Caki2 (cell line): Measurements from ENCODE around the gene JMJD1C. TPM values are rescaled to one million over a fixed set of nuclear protein-coding genes. Genes with fewer than 3 reads are reported as not detected.
A peak's percentile ranks its signal among the peaks of the same experiment; 100 is the strongest.
"Not testable (repeated sequence)": the region's sequence is repeated elsewhere in the genome, so short reads cannot be mapped to it uniquely, and the experiment has no call there.

Experiments
- DNase-seq: peaks from one replicate; pipeline ENCODE4 v3.0.0-alpha.2; 2015; ENCODE audit warnings: low read depth
- in situ Hi-C: cut with HindIII; loops from 2 replicates; pipeline ENCODE4 v1.10.0; 2016; ENCODE audit warnings: low sequenced_read_pairs, low pct_unique_long_range_greater_than_20kb, mixed read lengths
- total RNA-seq: library from RNA; depleted of rRNA; stranded (reverse); fragments of >200 nt; shearing (Covaris generic); gene quantifications from 2 replicates; pipeline ENCODE4 v1.2.3, GENCODE V29; 2014; ENCODE audit warnings: low replicate concordance

JMJD1C gene
- total RNA-seq, 1 experiment from 2014 or later: 31.0 TPM

DNA sequence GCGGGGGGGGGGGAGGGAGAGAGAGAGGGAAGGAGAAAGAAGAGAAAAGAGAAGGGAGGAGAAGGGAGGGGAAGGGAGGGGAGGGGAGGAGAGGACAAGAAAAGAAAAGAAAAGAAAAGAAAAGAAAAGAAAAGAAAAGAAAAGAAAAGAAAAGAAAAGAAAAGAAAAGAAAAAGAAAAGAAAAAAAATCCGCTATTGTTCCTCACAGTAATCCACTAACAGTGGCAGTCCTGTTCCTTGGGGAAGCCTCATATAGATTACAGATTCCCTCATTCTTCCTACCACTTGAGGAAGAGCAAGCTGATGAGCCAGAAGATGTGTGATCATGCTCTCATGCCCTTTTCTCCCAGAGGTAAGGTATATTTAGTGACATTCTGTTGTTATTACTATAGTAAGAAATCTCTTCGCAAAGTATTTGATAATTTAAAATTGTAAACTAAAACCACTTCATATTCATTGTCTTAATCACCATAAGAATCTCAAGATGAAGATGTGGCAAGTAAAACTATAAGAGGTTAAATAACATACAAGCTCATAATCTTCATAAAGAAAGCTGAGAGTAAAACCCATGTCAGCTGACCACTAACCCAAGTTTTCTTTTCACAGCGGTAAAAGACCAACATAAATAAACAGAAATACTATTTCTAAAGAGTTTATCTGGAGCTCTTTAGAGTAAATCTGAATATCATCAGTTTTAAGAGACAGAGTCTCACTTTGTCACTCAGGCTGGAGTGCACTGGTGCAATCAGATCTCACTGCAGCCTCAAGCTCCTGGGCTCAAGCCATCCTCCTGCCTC, 128.1 kb downstream of the JMJD1C start:
- in situ Hi-C loops: no loop called here
- DNase-seq: no peak

DNA sequence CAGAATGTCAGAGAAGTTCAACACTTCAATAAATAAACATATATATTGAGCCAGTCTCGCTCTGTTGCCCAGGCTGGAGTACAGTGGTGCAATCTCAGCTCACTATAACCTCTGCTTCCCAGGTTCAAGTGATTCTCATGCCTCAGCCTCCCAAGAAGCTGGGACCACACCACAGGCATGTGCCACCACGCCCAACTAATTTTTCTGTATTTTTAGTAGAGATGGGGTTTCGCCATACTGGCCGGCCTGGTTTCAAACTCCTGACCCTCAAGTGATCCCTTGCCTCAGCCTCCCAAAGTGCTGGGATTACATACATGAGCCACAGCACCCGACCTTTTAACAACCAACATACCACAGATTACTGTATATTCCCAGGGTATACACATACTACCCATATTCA, 134.2 kb downstream of the JMJD1C start:
- peak; percentile 10 for DNase-seq
- in situ Hi-C loops: no loop called here

DNA sequence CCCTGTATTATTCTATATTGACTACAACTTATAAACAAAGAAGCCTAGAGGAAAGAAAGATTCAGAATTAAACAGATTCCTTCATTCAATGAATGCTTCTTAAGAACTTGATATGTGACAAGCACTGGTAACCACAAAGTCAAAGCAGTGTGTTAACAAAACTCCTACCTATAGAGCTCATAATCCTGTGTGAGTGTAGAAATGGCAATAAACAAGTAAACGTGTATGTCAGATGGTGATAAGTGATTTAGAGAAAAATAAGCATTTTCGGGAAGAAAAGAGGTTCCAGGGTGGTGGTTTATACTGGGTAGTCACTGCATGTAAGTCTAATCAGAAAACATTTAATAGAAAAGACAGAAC, 141.3 kb downstream of the JMJD1C start:
- DNase-seq: no peak
- in situ Hi-C loops: no loop called here

DNA sequence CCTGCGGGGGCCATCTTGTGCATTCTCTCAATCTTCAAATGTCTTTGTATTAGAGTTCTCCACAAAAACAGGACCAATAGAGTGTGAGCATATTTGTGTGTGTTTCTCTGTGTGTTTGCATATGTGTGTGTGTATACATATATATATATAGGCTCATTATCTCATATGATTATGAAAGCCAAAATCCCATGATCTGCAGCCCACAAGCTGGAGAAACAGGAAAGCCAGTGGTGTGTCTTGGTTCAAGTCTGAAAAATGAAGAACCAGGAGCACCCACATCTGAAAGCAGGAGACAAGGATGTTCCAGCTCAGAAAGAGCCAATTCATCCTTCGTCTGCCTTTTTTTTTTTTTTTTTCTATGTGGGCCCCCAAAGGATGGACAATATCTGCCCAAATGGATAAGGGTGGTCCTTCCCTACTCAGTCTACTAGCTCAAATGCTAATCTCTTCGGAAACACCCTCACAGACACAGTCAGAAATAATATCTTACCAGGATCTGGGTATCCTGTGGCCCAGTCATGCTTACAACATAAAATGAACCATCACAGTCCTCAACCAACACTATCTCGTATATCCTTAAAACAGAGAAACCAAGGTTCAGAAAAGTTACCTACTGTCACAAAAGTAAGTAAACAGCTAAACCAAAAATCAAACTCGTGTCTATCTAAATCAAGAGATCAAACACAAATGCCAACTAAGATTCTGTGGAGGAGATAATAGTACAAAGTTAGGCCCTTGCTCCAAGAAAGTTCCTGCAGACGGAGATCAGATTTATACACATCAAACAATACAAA, 141.9 kb downstream of the JMJD1C start:
- in situ Hi-C loops: no loop called here
- no peak for DNase-seq

DNA sequence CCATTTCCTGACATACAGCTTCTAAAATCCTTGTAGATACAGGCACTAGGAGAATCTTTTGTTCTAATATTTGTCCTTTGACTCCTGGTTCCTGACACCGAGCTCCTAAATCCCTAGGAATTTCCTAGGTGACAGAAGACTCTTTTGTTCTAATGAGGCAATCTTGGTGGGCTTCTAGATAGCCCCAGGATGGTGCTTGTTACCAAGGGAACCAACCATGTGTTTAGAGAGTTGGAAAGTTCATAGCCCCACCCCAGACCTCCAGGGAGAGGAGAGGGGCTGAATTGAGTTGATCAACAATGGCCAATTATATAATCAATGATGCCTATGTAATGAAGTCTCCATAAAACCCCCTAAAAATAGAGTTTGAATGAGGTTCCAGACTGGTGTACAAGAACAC, 145.1 kb downstream of the JMJD1C start:
- DNase-seq: no peak
- in situ Hi-C loops: no loop called here

DNA sequence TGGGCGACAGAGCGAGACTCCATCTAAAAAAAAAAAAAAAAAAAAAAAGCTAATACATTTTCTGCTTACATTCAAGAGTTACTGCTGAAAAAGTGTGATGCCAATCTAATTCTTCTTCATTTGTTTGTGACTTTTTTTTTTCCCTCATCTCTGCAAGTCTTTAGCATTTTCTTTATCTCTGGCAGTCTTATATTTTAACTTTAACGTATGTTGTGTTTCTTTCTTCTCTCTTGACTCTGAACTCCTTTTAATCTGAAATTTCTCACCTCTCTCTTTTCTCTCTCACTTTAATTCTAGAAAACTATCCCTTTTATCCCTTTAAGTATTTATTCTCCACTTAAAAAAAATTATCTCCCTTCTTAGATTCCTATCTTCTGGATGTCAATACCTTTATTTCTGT, 146.5 kb downstream of the JMJD1C start:
- in situ Hi-C loops: no loop called here

DNA sequence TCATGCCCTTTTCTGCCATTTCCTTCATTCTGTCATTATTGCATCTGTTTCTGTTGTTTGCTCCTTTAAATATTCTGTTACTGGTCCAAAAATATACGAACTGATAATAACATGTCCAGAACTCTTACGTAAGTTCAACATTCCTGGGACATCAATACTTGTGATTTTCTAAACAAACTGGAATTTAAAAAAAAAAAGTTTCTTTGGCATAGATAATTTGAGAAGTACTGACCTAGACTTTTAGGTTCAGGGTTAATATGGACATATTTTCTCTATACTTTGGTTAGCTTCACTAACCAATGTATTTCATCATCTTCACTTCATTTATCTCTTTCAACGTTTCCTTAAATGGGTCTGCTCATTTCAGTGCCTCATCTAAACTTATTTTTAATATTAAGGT, 147.3 kb downstream of the JMJD1C start:
- no peak for DNase-seq
- in situ Hi-C loops: no loop called here

More for the DNA sequence above, 146.5 kb downstream of the JMJD1C start:
- DNase-seq: no peak

DNA sequence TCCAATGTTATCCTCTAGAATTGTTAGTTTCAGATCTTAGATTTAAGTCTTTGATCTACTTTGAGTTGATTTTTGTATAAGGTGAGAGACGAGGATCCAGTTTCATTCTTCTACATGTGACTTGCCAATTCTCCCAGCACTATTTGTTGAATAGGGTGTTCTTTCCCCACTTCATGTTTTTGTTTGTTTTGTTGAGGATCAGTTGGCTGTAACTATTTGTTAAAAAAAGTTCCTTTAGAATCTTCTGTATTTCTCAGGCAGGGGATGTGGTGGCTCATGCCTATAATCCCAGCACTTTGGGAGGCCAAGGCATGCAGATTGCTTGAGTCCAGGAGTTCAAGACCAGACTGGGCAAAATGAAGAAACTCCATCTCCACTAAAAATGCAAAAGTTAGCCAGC, 151.8 kb downstream of the JMJD1C start:
- in situ Hi-C loops: no loop called here
- no peak for DNase-seq

DNA sequence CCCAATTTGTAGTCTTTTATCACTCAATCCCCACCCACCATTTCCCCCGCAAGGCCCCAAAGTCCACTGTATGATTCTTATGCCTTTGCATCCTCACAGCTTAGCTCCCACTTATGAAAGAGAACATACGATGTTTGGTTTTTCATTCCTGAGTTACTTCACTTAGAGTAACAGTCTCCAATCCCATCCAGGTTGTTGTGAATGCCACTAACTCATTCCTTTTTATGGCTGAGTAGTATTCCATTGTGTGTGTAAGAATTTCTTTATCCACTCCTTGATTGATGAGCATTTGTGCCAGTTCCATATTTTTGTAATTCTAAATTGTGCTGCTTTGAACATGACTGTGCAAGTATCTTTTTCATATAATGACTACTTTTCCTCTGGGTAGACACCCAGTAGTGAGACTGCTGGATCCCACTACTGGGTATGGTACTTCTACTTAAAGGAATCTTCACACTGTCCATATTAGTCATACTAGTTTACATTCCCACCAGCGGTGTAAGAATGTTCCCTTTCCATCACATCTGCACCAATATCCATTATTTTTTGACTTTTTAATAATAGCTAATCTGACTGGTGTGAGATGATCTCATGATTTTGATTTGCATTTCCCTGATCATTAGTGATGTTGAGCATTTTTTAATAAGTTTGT, 152.6 kb downstream of the JMJD1C start:
- no peak for DNase-seq
- in situ Hi-C loops: no loop called here

DNA sequence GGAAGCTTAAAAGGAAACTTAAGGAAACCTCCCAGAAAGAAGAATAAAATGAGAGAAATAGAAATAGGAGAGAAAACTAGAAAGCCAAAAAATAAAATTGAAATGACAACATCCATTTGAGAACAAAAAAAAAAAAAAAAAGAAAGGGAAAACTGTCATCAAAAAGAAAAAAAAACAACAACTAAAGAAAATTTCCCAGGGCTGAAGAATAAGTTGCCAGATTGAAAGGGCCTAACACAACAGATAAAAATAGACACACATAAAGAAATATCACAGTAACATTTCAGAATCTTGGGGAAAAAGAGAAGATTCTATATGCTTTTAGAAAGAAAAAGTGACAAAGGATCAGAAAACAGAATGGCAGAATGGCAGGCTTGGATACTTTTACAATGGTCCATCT, 157.1 kb downstream of the JMJD1C start:
- in situ Hi-C loops: no loop called here
- no peak for DNase-seq

DNA sequence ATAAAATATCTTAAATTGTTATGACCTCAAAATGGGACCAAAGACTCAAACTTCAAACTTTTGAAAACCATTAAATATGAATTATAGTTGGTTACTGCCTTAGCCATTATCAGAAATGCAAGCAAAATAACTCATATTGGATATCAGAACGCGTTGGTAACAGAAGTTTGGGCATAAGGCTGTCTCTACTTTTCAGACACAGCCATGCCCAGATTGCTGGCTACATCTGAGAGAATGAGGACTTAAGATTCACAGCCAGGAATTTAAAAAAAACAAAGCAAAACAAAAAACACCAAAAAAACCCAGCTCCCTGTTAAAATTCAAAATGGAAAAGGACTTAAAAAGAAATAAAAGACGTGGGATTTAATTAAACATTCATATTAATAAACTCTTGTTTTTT, 161.6 kb downstream of the JMJD1C start:
- in situ Hi-C loops: no loop called here
- no peak for DNase-seq

DNA sequence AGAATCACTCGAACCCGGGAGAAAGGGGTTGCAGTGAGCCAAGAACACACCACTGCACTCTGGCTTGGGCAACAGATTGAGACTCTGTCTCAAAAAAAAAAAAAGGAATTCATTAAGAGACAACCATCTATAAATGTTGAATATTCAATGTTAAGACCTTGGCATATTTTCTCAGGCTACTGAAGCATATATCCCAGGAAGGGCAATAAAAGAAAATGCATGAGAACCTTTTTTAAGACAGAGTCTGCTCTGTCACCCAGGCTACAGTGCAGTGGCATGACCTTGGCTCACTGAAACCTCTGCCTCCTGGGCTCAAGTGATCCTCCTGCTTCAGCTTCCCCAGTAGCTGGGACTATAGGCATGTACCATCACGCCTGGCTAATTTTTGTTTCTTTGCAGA, 165.0 kb downstream of the JMJD1C start:
- in situ Hi-C loops: no loop called here
- peak; percentile 18 for DNase-seq

DNA sequence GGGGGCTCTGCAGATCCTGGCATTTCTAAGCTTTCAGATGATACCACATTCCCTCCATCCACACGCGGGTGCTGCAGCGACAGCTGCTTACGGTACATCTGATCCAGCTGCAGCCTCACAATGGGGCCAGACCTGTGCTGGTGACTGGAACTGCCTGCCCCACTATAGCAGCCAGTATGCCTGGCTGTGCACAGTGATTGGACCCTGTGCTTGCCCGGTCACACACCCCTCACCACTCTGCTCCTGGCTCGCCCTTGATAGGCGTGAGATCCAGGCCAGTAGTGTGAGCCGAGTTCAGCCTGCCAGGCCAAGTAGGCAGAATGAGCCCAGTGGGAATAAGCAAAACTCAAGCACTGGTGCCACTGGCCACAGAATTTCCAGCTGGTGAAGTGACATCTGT, 167.8 kb downstream of the JMJD1C start:
- DNase-seq: no peak
- in situ Hi-C loops: no loop called here

DNA sequence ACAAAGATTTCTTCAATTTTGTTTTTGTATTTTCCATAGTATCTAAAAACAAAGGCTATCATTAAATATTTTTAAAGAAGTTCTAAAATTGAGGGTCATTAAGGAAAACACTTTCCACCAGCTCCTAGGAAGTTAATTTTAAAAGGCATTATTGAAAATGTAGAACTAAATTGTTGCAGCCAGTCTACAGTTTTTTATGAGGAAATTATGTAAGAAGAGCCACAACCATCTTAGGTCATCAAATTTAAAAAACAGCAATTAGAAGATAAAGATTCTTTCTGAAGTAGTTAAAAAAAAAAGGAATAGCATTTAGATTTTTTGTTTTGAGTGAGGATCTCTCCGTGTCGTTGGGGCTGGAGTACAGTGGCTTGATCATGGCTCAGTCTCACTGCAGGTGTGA, 171.0 kb downstream of the JMJD1C start:
- no peak for DNase-seq
- in situ Hi-C loops: no loop called here

DNA sequence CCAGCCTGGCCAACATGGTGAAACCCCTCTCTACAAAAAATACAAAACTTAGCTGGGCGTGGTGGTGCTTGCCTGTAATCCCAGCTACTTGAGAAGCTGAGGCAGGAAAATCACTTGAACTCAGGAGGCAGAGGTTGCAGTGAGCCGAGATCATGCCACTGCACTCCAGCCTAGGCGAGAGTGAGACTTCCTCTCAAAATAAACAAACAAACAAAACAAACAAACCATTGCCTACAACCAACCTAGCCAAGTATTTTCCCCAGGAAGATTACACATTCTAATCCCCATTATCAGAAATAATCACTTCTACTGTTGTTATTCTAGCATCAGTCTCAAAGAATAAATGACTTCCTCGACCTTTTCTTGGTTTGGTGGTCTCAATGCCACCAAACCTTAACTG, 172.9 kb downstream of the JMJD1C start:
- in situ Hi-C loops, DNase-seq: not testable (repeated sequence)

DNA sequence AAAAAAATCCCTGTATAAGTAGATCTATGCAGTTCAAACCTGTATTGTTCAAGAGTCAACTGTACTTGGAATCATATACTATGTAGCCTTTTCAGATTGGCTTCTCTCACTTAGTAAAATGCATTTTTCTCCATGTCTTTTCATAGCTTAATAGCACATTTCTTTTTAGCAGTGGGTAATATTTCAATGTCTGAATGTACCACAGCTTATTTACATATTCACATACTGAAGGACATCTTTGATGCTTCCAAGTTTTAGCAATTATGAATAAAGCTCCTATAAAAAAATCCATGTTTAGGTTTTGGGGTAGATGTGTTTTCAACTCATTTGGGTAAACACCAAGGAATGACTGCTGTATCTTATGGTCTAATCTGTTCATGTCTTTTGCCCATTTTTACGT, 177.6 kb downstream of the JMJD1C start:
- in situ Hi-C loops: no loop called here
- no peak for DNase-seq

DNA sequence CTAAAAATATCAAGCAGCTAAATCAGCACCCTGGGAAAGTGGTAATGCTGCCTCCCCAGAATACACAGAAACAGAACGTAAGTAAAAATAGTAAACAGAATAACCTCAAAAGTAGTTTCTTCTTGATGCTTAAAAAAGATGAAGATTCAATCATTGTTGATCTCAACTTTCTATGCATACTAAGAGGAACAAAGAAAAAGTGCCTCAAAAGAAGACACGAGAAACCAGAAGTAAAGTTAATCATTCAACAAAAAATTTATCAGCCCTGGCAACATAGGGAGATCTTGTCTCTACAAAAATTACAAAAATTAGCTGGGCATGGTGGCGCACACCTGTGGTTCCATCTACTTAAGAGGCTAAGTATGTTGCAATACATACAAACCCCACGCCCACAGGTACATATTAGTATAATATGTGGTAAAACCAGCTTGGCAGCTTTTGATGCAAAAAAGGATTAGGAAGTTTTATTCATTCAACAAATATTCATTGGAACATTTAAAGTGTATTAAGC, 179.0 kb downstream of the JMJD1C start:
- DNase-seq: no peak
- in situ Hi-C loops: no loop called here

DNA sequence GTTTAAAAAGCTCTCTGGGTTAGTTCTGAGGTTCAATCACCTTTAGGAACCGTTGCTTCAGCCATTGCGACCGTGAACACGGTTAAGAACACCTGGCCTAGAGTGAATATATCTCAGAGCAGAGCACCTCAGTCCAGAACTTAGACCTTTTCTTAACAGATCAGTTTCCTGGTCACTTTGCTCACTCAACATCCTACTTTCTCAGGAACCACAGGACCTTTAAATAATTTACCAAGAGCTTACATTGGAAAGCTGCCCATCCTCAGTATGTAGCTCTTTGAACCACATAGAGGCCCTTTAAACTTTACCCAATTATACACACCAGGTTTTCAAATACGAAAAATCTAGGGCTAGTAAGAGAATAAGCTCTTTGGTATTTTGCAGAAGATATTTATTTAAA, 179.4 kb downstream of the JMJD1C start:
- in situ Hi-C loops: no loop called here
- peak; percentile 56 for DNase-seq

DNA sequence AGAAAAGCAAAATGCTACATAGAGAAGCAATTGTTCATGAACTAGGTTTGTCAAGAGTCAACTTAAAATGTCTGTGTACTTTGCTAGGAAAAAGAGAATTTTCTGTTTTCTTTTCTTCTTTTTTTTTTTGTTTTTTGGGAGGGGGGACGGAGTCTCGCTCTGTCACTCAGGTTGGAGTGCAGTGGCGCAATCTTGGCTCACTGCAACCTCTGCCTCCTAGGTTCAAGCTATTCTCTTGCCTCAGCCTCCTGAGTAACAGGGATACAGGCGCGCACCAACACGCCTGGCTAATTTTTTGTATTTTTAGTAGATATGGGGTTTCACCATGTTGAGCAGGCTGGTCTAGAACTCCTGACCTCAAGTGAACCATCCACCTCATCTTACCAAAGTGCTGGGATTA, 181.9 kb downstream of the JMJD1C start:
- in situ Hi-C loops, DNase-seq: not testable (repeated sequence)
